WTC11 (cell line): Measurements from ENCODE around the gene CEP104. TPM values are rescaled to one million over a fixed set of nuclear protein-coding genes. Genes with fewer than 3 reads are reported as not detected.
A peak's percentile ranks its signal among the peaks of the same experiment; 100 is the strongest.

Experiments used
- ATAC-seq: fragments of 200-7000 bp; cut with Tn5 transposase; 2 replicates; pipeline ENCODE4 v1.10.0; 2021; ENCODE audit warnings: mild to moderate bottlenecking, moderate library complexity
- CTCF ChIA-PET: fragments of 300-600 bp; sonication (Branson Sonifier 250); formaldehyde crosslinking; loops from one replicate; lab custom pipeline; 2021; ENCODE audit warnings: antibody characterized with exemption; lab: Charles Lee
- POLR2A ChIA-PET: fragments of 350-600 bp; sonication (Branson Sonifier 250); formaldehyde crosslinking; loops from one replicate; lab custom pipeline; 2021; ENCODE audit warnings: antibody characterized with exemption; lab: Charles Lee
- DNase-seq: peaks from one replicate; pipeline ENCODE4 v3.0.0; 2021; ENCODE audit warnings: low spot score
- H3K27ac Mint-ChIP-seq: 2 replicates; pipeline ENCODE4 v1.8.0; 2021; ENCODE audit warnings: mixed read lengths
- H3K27me3 Mint-ChIP-seq: 2 replicates; pipeline ENCODE4 v1.8.0; 2021; ENCODE audit warnings: low read depth, mild to moderate bottlenecking, moderate library complexity, mixed read lengths
- H3K36me3 Mint-ChIP-seq: 2 replicates; pipeline ENCODE4 v1.8.0; 2021; ENCODE audit warnings: mixed read lengths
- H3K4me1 Mint-ChIP-seq: 2 replicates; pipeline ENCODE4 v1.8.0; 2022; ENCODE audit warnings: mixed read lengths
- H3K4me3 Mint-ChIP-seq: 2 replicates; pipeline ENCODE4 v1.8.0; 2021; ENCODE audit warnings: mild to moderate bottlenecking, moderate library complexity, mixed read lengths
- H3K9me3 Mint-ChIP-seq: 2 replicates; pipeline ENCODE4 v1.8.0; 2021; ENCODE audit warnings: mixed read lengths
- AR ChIP-seq: fragments of 250-450 bp; sonication (Bioruptor Pico); IDR thresholded peaks from 2 replicates; pipeline ENCODE4 v1.9.0; 2021; ENCODE audit warnings: mild to moderate bottlenecking
- ATF1 ChIP-seq: sonication (generic); formaldehyde crosslinking; IDR thresholded peaks from 2 replicates; pipeline ENCODE4 v1.8.1; 2023; ENCODE audit warnings: mild to moderate bottlenecking, moderate library complexity, missing genetic modification reagents
- ATF3 ChIP-seq: sonication (generic); formaldehyde crosslinking; conservative IDR thresholded peaks from 2 replicates; pipeline ENCODE4 v1.8.1; 2022; ENCODE audit warnings: mild to moderate bottlenecking, missing genetic modification reagents
- CREM ChIP-seq: sonication (generic); formaldehyde crosslinking; IDR thresholded peaks from 2 replicates; pipeline ENCODE4 v1.8.1; 2022; ENCODE audit warnings: mild to moderate bottlenecking, missing genetic modification reagents, moderate library complexity
- E2F4 ChIP-seq: sonication (generic); formaldehyde crosslinking; IDR thresholded peaks from 2 replicates; pipeline ENCODE4 v1.8.1; 2022; ENCODE audit warnings: low read depth, mild to moderate bottlenecking, moderate library complexity, missing genetic modification reagents, borderline replicate concordance
- ELF4 ChIP-seq: sonication (generic); formaldehyde crosslinking; IDR thresholded peaks from 2 replicates; pipeline ENCODE4 v1.8.1; 2022; ENCODE audit warnings: low read depth, mild to moderate bottlenecking, moderate library complexity, missing genetic modification reagents
- EMX1 ChIP-seq: fragments of 250-450 bp; sonication (Bioruptor Pico); IDR thresholded peaks from 2 replicates; pipeline ENCODE4 v1.8.0; 2021; ENCODE audit warnings: mild to moderate bottlenecking
- ESRRA ChIP-seq: sonication (generic); formaldehyde crosslinking; IDR thresholded peaks from 2 replicates; pipeline ENCODE4 v1.8.1; 2022; ENCODE audit warnings: mild to moderate bottlenecking, missing genetic modification reagents, borderline replicate concordance
- GRHL2 ChIP-seq: fragments of 250-450 bp; sonication (Bioruptor Pico); IDR thresholded peaks from 2 replicates; pipeline ENCODE4 v1.8.0; 2022; ENCODE audit warnings: mild to moderate bottlenecking, moderate library complexity; ENCODE audit not compliant: insufficient replicate concordance, severe bottlenecking
- HMGXB4 ChIP-seq: sonication (generic); formaldehyde crosslinking; IDR thresholded peaks from 2 replicates; pipeline ENCODE4 v1.8.1; 2023; ENCODE audit warnings: mild to moderate bottlenecking, moderate library complexity, missing genetic modification reagents
- IRF2 ChIP-seq: sonication (generic); formaldehyde crosslinking; IDR thresholded peaks from 2 replicates; pipeline ENCODE4 v1.8.0; 2022; ENCODE audit warnings: low read depth, missing genetic modification reagents, borderline replicate concordance
- MAX ChIP-seq: sonication (generic); formaldehyde crosslinking; IDR thresholded peaks from 2 replicates; pipeline ENCODE4 v1.8.0; 2022; ENCODE audit warnings: mild to moderate bottlenecking, missing genetic modification reagents
- NFATC4 ChIP-seq: fragments of 250-450 bp; sonication (Bioruptor Pico); IDR thresholded peaks from 2 replicates; pipeline ENCODE4 v1.9.0; 2021; ENCODE audit warnings: mild to moderate bottlenecking
- NFE2L1 ChIP-seq: sonication (generic); formaldehyde crosslinking; IDR thresholded peaks from 2 replicates; pipeline ENCODE4 v1.8.1; 2023; ENCODE audit warnings: missing genetic modification reagents
- NFYB ChIP-seq: sonication (generic); formaldehyde crosslinking; conservative IDR thresholded peaks from 2 replicates; pipeline ENCODE4 v1.8.0; 2022; ENCODE audit warnings: low read depth, missing genetic modification reagents
- OVOL2 ChIP-seq: fragments of 250-450 bp; sonication (Bioruptor Pico); IDR thresholded peaks from 2 replicates; pipeline ENCODE4 v1.9.0; 2021; ENCODE audit warnings: mild to moderate bottlenecking, borderline replicate concordance
- PRDM15 ChIP-seq: sonication (generic); formaldehyde crosslinking; IDR thresholded peaks from 2 replicates; pipeline ENCODE4 v1.8.0; 2022; ENCODE audit warnings: missing genetic modification reagents
- SOX15 ChIP-seq: fragments of 250-450 bp; sonication (Bioruptor Pico); IDR thresholded peaks from 2 replicates; pipeline ENCODE4 v1.9.0; 2021; ENCODE audit warnings: mild to moderate bottlenecking
- TEAD1 ChIP-seq: sonication (generic); formaldehyde crosslinking; IDR thresholded peaks from 2 replicates; pipeline ENCODE4 v1.8.0; 2022; ENCODE audit warnings: mild to moderate bottlenecking, missing genetic modification reagents
- ZMAT4 ChIP-seq: fragments of 250-450 bp; sonication (Bioruptor Pico); IDR thresholded peaks from 2 replicates; pipeline ENCODE4 v1.9.0; 2021; ENCODE audit warnings: mild to moderate bottlenecking
- total RNA-seq: library from RNA; stranded (reverse); gene quantifications from 3 replicates; pipeline ENCODE4 v1.2.3, GENCODE V29; 2021
- TF ChIP-seq, protein P1 (sequence below): fragments of 250-450 bp; sonication (Bioruptor Pico); conservative IDR thresholded peaks from 2 replicates; pipeline ENCODE4 v1.9.0; 2021; ENCODE audit warnings: mild to moderate bottlenecking

Gene CEP104
- total RNA-seq, 1 experiment from 2014 or later = 38.0 TPM

- Mint-ChIP-seq H3K4me1 (peaks cover 10% of the 10 kb centered on the region), H3K27me3 (no peaks in the 10 kb centered on the region), H3K9me3 (no peaks in the 10 kb centered on the region), H3K4me3 (no peak overlapping the region), H3K27ac (peak overlapping the region; percentile 86), H3K36me3 (peaks cover 72% of the 10 kb centered on the region)
- ATAC-seq (no peak), DNase-seq (no peak)
- TF ChIP-seq SOX15 (CRISPR knock-in tag) (no peak), EMX1 (CRISPR knock-in tag) (no peak), PRDM15 (CRISPR knock-in tag) (no peak)
- POLR2A ChIA-PET = interaction anchor here (0.9 kb wide), 1 partner anchor 11 kb away, joined by 3 read pairs; the partner anchor contains the start of gene LRRC47
- CTCF ChIA-PET = interaction anchor here (0.7 to 6.9 kb wide), 9 partner anchors 9 to 33 kb away, joined by 3 to 39 read pairs (median 5); partner anchors contain the start of genes CCDC27 and LRRC47
Observed at GRCh38 chr1:3785045-3785444, 72.0 kb downstream of the CEP104 start.

DNA sequence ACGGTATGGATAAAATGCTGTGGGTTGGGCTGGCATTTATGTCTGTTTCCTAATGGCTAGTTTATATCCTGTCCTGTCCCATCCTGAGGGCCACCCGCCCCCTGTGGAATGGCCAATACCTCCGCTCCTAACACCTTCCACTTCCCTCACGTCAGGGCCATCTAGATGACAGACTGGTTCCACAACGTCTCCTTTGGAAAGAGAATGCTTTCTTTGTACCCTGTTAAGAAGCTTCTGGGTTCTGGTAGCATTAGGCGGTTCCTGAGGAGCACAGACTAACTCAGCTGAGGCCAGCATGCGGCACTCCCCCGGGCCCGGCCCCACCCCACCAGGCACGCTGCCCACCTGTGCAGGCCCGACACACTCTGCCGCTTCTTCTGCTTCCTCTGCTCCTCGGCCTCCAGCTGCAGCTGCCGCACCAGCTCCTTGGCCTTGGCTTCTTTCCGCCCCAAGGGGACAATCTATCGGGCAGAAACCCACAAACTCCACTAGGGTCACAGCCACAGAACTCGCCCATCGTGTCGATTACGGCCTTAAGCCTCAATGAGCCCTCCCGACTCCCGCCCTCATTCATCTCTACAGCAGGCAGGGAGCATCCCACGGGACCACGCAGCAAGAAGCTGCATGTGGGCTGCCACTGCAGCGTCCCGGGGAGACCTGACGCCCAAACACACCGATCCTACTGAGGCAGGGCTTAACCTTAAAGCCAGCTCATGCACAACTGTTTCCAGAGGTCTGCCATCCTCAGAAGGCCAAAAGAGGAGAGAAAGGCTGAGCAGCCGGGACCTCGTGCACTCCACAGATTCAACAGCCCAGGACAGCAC lies 73.1 kb downstream of the CEP104 start:
- DNase-seq = no peak
- no peak overlapping the region for H3K27ac Mint-ChIP-seq
- peaks cover 4% of the 10 kb centered on the region for H3K4me1 Mint-ChIP-seq
- H3K4me3 Mint-ChIP-seq = no peak overlapping the region
- no peak for ATAC-seq
- H3K9me3 Mint-ChIP-seq = no peaks in the 10 kb centered on the region
- no peaks in the 10 kb centered on the region for H3K27me3 Mint-ChIP-seq
- ChIA-PET POLR2A (no interaction called here), CTCF (interaction anchor here (1.0 to 6.9 kb wide), 3 partner anchors 8 to 34 kb away, joined by 3 to 39 read pairs (median 12); no protein-coding TSS in a partner anchor)
- H3K36me3 Mint-ChIP-seq = peaks cover 82% of the 10 kb centered on the region
- TF ChIP-seq AR (CRISPR knock-in tag) = no peak
- TF ChIP-seq IRF2 (CRISPR knock-in tag) = no peak
- TF ChIP-seq OVOL2 (CRISPR knock-in tag) = no peak
- no peak for TF ChIP-seq TEAD1 (CRISPR knock-in tag)
- no peak for TF ChIP-seq NFE2L1 (CRISPR knock-in tag)
- TF ChIP-seq NFATC4 (CRISPR knock-in tag) = no peak
- no peak for TF ChIP-seq HMGXB4 (CRISPR knock-in tag)
- no peak for TF ChIP-seq NFYB (CRISPR knock-in tag)
- TF ChIP-seq MAX = no peak
- TF ChIP-seq CREM (CRISPR knock-in tag) = no peak
- no peak for TF ChIP-seq ESRRA
- TF ChIP-seq, protein P1, sequence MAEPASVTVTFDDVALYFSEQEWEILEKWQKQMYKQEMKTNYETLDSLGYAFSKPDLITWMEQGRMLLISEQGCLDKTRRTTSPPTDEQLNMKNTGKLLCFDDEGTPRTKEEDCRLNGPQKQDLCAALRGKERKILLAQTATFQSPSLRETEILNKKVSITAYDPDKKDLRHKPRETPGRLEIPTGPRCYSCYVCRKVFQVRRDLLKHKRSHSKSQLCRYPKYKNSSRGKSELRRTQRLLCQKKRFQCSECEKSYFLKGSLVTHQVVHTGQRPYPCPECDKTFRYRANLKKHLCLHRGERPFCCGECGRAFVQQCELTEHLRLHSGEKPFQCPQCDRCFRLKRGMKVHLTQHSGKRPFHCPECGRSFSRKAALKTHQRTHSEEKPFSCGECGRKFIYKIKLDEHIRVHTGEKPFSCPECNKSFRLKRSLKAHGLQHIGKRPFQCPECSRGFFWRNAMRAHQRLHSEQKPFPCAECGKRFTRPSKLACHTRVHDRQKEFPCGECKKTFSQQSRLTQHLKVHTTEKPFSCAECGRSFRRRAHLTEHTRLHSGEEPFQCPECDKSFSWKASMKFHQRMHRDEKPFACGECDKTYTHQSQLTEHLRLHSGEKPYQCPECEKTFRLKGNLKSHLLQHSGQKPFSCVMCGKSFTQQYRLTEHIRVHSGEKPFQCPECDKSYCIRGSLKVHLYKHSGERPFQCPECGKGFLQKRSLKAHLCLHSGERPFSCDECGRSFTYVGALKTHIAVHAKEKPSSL (CRISPR knock-in tag) = no peak
- no peak for TF ChIP-seq ZMAT4 (CRISPR knock-in tag)
- no peak for TF ChIP-seq GRHL2 (CRISPR knock-in tag)
- TF ChIP-seq ATF3 (CRISPR knock-in tag) = no peak
- no peak for TF ChIP-seq E2F4
- TF ChIP-seq ATF1 (CRISPR knock-in tag) = no peak
- TF ChIP-seq ELF4 (CRISPR knock-in tag) = no peak
